SK-N-SH (cell line): ENCODE data around the gene ARFGAP1. TPM values are rescaled to one million over a fixed set of nuclear protein-coding genes. Genes with fewer than 3 reads are reported as not detected.

Experiments
- CTCF ChIA-PET: fragments of 300-600, 350-600 bp; formaldehyde crosslinking; extraction: SDS; loops from one replicate; lab custom pipeline; 2021; lab: Yijun Ruan, JAX
- POLR2A ChIA-PET: fragments of 350-600 bp; sonication (Branson Sonifier 250); formaldehyde crosslinking; extraction: SDS; loops from one replicate; lab custom pipeline; 2020; ENCODE audit warnings: antibody characterized with exemption, inconsistent platforms; lab: Yijun Ruan, JAX
- DNase-seq: peaks from one replicate; pipeline ENCODE4 v3.0.0; 2012
- H2AFZ ChIP-seq: fragments of 200-600 bp; sonication (generic); 2 replicates; pipeline ENCODE4 v1.8.1; 2016; ENCODE audit warnings: antibody characterized with exemption, mild to moderate bottlenecking, low read depth
- H3F3A ChIP-seq: fragments of 200-600 bp; sonication (generic); replicated peaks from 2 replicates; pipeline ENCODE3; 2016; ENCODE audit warnings: antibody characterized with exemption, mild to moderate bottlenecking; ENCODE audit not compliant: insufficient read depth
- H3K27ac ChIP-seq, 2 experiments: fragments of 200-500 bp in 1 of 2; fragments of 200-600 bp in 1 of 2; sonication (Bioruptor generic) in 1 of 2; sonication (generic), shearing (Covaris generic) in 1 of 2; 2 replicates each; pipeline versions ENCODE4 v1.5.1 to v1.6.1; 2014 to 2016; ENCODE audit warnings: low read depth in 2 of 2, inconsistent platforms in 1 of 2, low read length in 1 of 2, mild to moderate bottlenecking in 1 of 2, mixed read lengths in 1 of 2
- H3K27me3 ChIP-seq: fragments of 200-600 bp; sonication (generic), shearing (Covaris generic); 2 replicates; pipeline ENCODE4 v1.6.1; 2016; ENCODE audit warnings: mixed run types; ENCODE audit not compliant: insufficient read depth
- H3K36me3 ChIP-seq, 2 experiments: fragments of 200-500 bp in 1 of 2; fragments of 200-600 bp in 1 of 2; sonication (Bioruptor generic) in 1 of 2; sonication (generic) in 1 of 2; replicated peaks in 1 of 2; 2 replicates each; pipeline versions ENCODE3 to v1.5.1; 2014 to 2016; ENCODE audit warnings: low read length in 1 of 2, mild to moderate bottlenecking in 1 of 2; ENCODE audit not compliant: insufficient read depth in 2 of 2, control insufficient read depth in 1 of 2
- H3K4me1 ChIP-seq, 2 experiments: fragments of 200-500 bp in 1 of 2; fragments of 200-600 bp in 1 of 2; sonication (Bioruptor generic) in 1 of 2; sonication (generic), shearing (Covaris generic) in 1 of 2; 2 replicates each; pipeline versions ENCODE4 v1.5.1 to v1.6.1; 2014 to 2016; ENCODE audit warnings: low read depth in 1 of 2, low read length in 1 of 2, mixed run types in 1 of 2; ENCODE audit not compliant: insufficient read depth in 2 of 2, control insufficient read depth in 1 of 2
- H3K4me2 ChIP-seq: fragments of 200-600 bp; sonication (generic), shearing (Covaris generic); 2 replicates; pipeline ENCODE4 v1.6.1; 2017; ENCODE audit warnings: mixed run types
- H3K4me3 ChIP-seq, 2 experiments: fragments of 200-500 bp in 1 of 2; fragments of 200-600 bp in 1 of 2; sonication (Bioruptor generic) in 1 of 2; sonication (generic), shearing (Covaris generic) in 1 of 2; 2 replicates each; pipeline versions ENCODE4 v1.5.1 to v1.8.1; 2014 to 2016; ENCODE audit warnings: low read depth in 2 of 2, inconsistent platforms in 1 of 2, low read length in 1 of 2, mild to moderate bottlenecking in 1 of 2, mixed read lengths in 1 of 2, moderate library complexity in 1 of 2
- H3K79me2 ChIP-seq: fragments of 200-600 bp; sonication (generic); 2 replicates; pipeline ENCODE4 v1.8.1; 2017; ENCODE audit warnings: mild to moderate bottlenecking; ENCODE audit not compliant: insufficient read depth
- H3K9ac ChIP-seq: fragments of 200-600 bp; sonication (generic); 2 replicates; pipeline ENCODE4 v1.6.1; 2017; ENCODE audit warnings: mixed run types
- H3K9me2 ChIP-seq: fragments of 200-600 bp; sonication (generic); 2 replicates; pipeline ENCODE4 v1.6.1; 2017; ENCODE audit warnings: mixed run types
- H3K9me3 ChIP-seq: fragments of 200-600 bp; sonication (generic); 2 replicates; pipeline ENCODE4 v1.6.1; 2017; ENCODE audit warnings: mixed run types, mild to moderate bottlenecking, moderate library complexity
- H4K20me1 ChIP-seq: fragments of 200-600 bp; sonication (generic); 2 replicates; pipeline ENCODE4 v1.6.1; 2017; ENCODE audit warnings: mild to moderate bottlenecking, mixed run types; ENCODE audit not compliant: insufficient read depth
- ELF1 ChIP-seq: IDR thresholded peaks from 2 replicates; pipeline ENCODE4 v1.4.0; 2012
- EP300 ChIP-seq, 2 experiments: IDR thresholded peaks; 2 replicates each; pipeline versions ENCODE4 v1.4.0 to v1.6.1; 2012; ENCODE audit warnings: borderline replicate concordance in 1 of 2, low read depth in 1 of 2, low read length in 1 of 2
- EZH2phosphoT487 ChIP-seq: fragments of 200-600 bp; sonication (generic); IDR thresholded peaks from 2 replicates; pipeline ENCODE4 v1.6.1; 2017; ENCODE audit warnings: low read depth, mixed run types, mild to moderate bottlenecking, antibody characterized with exemption, moderate library complexity, borderline replicate concordance
- FOSL2 ChIP-seq: IDR thresholded peaks from 2 replicates; pipeline ENCODE4 v1.4.0; 2012; ENCODE audit warnings: low read depth, mild to moderate bottlenecking, moderate library complexity, borderline replicate concordance
- FOXM1 ChIP-seq: IDR thresholded peaks from 2 replicates; pipeline ENCODE4 v1.4.0; 2012; ENCODE audit warnings: low read depth, mild to moderate bottlenecking
- GABPA ChIP-seq: IDR thresholded peaks from 2 replicates; pipeline ENCODE4 v1.4.0; 2012; ENCODE audit warnings: low read depth, mild to moderate bottlenecking
- JUND ChIP-seq: IDR thresholded peaks from 2 replicates; pipeline ENCODE4 v1.4.0; 2012
- MEF2A ChIP-seq: IDR thresholded peaks from 2 replicates; pipeline ENCODE4 v1.4.0; 2012; ENCODE audit warnings: low read depth, borderline replicate concordance
- MXI1 ChIP-seq: IDR thresholded peaks from 2 replicates; pipeline ENCODE4 v1.6.1; 2012; ENCODE audit warnings: mild to moderate bottlenecking, low read depth, low read length, improper control_type of control experiment
- POLR2AphosphoS5 ChIP-seq: IDR thresholded peaks from 2 replicates; pipeline ENCODE4 v1.6.1; 2012; ENCODE audit warnings: low read depth, low read length
- RAD21 ChIP-seq: IDR thresholded peaks from 2 replicates; pipeline ENCODE4 v1.6.1; 2012; ENCODE audit warnings: mild to moderate bottlenecking, low read length
- RCOR1 ChIP-seq: fragments of 150-350 bp; IDR thresholded peaks from 2 replicates; pipeline ENCODE4 v1.6.1; 2017; ENCODE audit warnings: antibody characterized with exemption, low read length
- RXRA ChIP-seq: IDR thresholded peaks from 2 replicates; pipeline ENCODE4 v1.4.0; 2012; ENCODE audit warnings: low read depth, mild to moderate bottlenecking, borderline replicate concordance
- TCF12 ChIP-seq: IDR thresholded peaks from 2 replicates; pipeline ENCODE4 v1.4.0; 2012
- TEAD4 ChIP-seq: IDR thresholded peaks from 2 replicates; pipeline ENCODE4 v1.4.0; 2012; ENCODE audit warnings: mild to moderate bottlenecking, borderline replicate concordance; ENCODE audit not compliant: insufficient read depth
- WGBS: methylation state at CpG from one replicate; pipeline ENCODE4 v1.1.6; 2017; ENCODE audit warnings: low lambda C conversion rate; 5-methylcytosine and 5-hydroxymethylcytosine counted together
- polyA plus RNA-seq, 3 experiments: library from polyadenylated mRNA; depleted of rRNA; stranded (reverse); fragments of >200 nt; gene quantifications; 2 replicates each; pipeline ENCODE4 v1.2.3, GENCODE V29; 2012
- TF ChIP-seq, protein P1 (sequence below): IDR thresholded peaks from 2 replicates; pipeline ENCODE4 v1.4.0; 2012; ENCODE audit warnings: low read depth, borderline replicate concordance
- TF ChIP-seq, protein P2 (sequence below): IDR thresholded peaks from 2 replicates; pipeline ENCODE4; 2012
- TF ChIP-seq, protein P3 (sequence below): IDR thresholded peaks from 2 replicates; pipeline ENCODE4 v1.4.0; 2012; ENCODE audit warnings: low read depth
- TF ChIP-seq, protein P4 (sequence below): fragments of 150-350 bp; IDR thresholded peaks from 2 replicates; pipeline ENCODE4 v1.6.1; 2016; ENCODE audit warnings: mild to moderate bottlenecking, low read depth, low read length

The ARFGAP1 gene
- polyA plus RNA-seq, 1 of the 3 experiments (the other 2 are of a cell fraction): 72.7 TPM

DNA sequence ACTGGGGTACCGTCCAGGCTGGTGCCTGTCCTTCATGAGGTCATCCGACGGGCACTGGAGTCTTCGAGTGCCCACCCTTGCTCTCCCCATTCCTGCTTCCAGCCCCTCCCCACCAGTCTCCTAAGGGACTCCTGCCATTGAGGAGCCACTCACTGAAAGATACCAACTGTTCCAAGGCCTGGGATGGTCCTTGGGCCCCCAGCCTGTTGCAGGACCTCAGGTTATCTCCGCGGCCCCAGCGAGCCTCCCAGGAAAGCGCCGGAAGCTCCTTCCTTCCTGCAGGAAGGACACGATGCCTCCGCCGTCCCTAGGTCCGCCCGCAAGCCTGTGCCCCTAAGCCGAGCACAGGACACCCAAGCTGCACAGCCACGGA lies 19.6 kb upstream of the ARFGAP1 start (continued):
- TF ChIP-seq, protein P1, sequence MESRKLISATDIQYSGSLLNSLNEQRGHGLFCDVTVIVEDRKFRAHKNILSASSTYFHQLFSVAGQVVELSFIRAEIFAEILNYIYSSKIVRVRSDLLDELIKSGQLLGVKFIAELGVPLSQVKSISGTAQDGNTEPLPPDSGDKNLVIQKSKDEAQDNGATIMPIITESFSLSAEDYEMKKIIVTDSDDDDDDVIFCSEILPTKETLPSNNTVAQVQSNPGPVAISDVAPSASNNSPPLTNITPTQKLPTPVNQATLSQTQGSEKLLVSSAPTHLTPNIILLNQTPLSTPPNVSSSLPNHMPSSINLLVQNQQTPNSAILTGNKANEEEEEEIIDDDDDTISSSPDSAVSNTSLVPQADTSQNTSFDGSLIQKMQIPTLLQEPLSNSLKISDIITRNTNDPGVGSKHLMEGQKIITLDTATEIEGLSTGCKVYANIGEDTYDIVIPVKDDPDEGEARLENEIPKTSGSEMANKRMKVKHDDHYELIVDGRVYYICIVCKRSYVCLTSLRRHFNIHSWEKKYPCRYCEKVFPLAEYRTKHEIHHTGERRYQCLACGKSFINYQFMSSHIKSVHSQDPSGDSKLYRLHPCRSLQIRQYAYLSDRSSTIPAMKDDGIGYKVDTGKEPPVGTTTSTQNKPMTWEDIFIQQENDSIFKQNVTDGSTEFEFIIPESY: no peak

GRCh38 chr20:63253438-63254231 lies 19.0 kb upstream of the ARFGAP1 start:
- Histone ChIP-seq H3K27ac (no peak overlapping the region), H3K9me2 (no peaks in the 10 kb centered on the region), H3K9me3 (no peaks in the 10 kb centered on the region), H3F3A (no peaks in the 10 kb centered on the region), H3K4me2 (no peak overlapping the region), H3K4me3 (no peak overlapping the region; a peak in 1 of 4 replicates), H4K20me1 (no peaks in the 10 kb centered on the region), H3K79me2 (no peaks in the 10 kb centered on the region), H3K27me3 (peaks cover 39% of the 10 kb centered on the region), H3K36me3 (no peaks in the 10 kb centered on the region), H2AFZ (no peak overlapping the region), H3K4me1 (no peaks in the 10 kb centered on the region; a peak in 1 of 4 replicates), H3K9ac (no peak overlapping the region)
- POLR2A ChIA-PET: no interaction called here
- CTCF ChIA-PET: interaction anchor here (0.6 to 5.8 kb wide), 11 partner anchors 8 to 281 kb away, joined by 3 to 74 read pairs (median 3); partner anchors contain the start of gene BIRC7
- TF ChIP-seq EZH2phosphoT487: no peak
- TF ChIP-seq MXI1: no peak
- TF ChIP-seq POLR2AphosphoS5: no peak
- TF ChIP-seq RXRA: no peak
- TF ChIP-seq RAD21: no peak
- no peak for TF ChIP-seq TCF12
- TF ChIP-seq MEF2A: no peak
- TF ChIP-seq JUND: no peak
- TF ChIP-seq, protein P1: no peak
- TF ChIP-seq FOSL2: no peak
- TF ChIP-seq, protein P2, sequence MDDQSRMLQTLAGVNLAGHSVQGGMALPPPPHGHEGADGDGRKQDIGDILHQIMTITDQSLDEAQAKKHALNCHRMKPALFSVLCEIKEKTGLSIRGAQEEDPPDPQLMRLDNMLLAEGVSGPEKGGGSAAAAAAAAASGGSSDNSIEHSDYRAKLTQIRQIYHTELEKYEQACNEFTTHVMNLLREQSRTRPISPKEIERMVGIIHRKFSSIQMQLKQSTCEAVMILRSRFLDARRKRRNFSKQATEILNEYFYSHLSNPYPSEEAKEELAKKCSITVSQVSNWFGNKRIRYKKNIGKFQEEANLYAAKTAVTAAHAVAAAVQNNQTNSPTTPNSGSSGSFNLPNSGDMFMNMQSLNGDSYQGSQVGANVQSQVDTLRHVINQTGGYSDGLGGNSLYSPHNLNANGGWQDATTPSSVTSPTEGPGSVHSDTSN: no peak
- TF ChIP-seq, protein P3, sequence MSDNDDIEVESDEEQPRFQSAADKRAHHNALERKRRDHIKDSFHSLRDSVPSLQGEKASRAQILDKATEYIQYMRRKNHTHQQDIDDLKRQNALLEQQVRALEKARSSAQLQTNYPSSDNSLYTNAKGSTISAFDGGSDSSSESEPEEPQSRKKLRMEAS: no peak
- TF ChIP-seq GABPA: no peak
- TF ChIP-seq EP300 (IDR thresholded peaks at IDR 0.05; ENCODE audit: borderline replicate concordance in 1 of 2, low read depth in 1 of 2, low read length in 1 of 2): no peak
- no peak for TF ChIP-seq ELF1
- no peak for TF ChIP-seq TEAD4
- TF ChIP-seq, protein P4, sequence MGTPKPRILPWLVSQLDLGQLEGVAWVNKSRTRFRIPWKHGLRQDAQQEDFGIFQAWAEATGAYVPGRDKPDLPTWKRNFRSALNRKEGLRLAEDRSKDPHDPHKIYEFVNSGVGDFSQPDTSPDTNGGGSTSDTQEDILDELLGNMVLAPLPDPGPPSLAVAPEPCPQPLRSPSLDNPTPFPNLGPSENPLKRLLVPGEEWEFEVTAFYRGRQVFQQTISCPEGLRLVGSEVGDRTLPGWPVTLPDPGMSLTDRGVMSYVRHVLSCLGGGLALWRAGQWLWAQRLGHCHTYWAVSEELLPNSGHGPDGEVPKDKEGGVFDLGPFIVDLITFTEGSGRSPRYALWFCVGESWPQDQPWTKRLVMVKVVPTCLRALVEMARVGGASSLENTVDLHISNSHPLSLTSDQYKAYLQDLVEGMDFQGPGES: no peak
- TF ChIP-seq FOXM1: no peak
- TF ChIP-seq RCOR1: no peak
- WGBS: no CpG with 5 or more reads among the region's 89 CpGs
- DNase-seq: peak; percentile 65
